H9 (cell line): ENCODE results near the gene TGM2. TPM values are rescaled to one million over a fixed set of nuclear protein-coding genes. Genes with fewer than 3 reads are reported as not detected.

Experiments used
- DNase-seq: peaks from one replicate; pipeline ENCODE4 v3.0.0-alpha.2; 2017
- H2AFZ ChIP-seq: one replicate; pipeline ENCODE4 v1.6.1; 2013; ENCODE audit warnings: mild to moderate bottlenecking, low read length, control low read depth, moderate library complexity
- H2AK5ac ChIP-seq: 2 replicates; pipeline ENCODE4 v1.6.1; 2013; ENCODE audit warnings: low read length, control low read depth, mixed read lengths; ENCODE audit not compliant: insufficient read length
- H2BK120ac ChIP-seq: one replicate; pipeline ENCODE4 v1.6.1; 2013; ENCODE audit warnings: low read depth, mild to moderate bottlenecking, low read length, control low read depth, inconsistent platforms; ENCODE audit not compliant: poor library complexity, severe bottlenecking
- H2BK12ac ChIP-seq: 2 replicates; pipeline ENCODE4 v1.6.1; 2013; ENCODE audit warnings: low read length, control low read depth, mixed read lengths, low read depth; ENCODE audit not compliant: insufficient read length
- H2BK15ac ChIP-seq: 2 replicates; pipeline ENCODE4 v1.6.1; 2013; ENCODE audit warnings: low read depth, low read length, control low read depth
- H2BK20ac ChIP-seq: one replicate; pipeline ENCODE4 v1.6.1; 2013; ENCODE audit warnings: low read depth, mild to moderate bottlenecking, low read length, control low read depth, inconsistent platforms; ENCODE audit not compliant: poor library complexity, severe bottlenecking
- H2BK5ac ChIP-seq: 2 replicates; pipeline ENCODE4 v1.6.1; 2013; ENCODE audit warnings: low read length, control low read depth, mixed read lengths; ENCODE audit not compliant: insufficient read length
- H3K14ac ChIP-seq: 2 replicates; pipeline ENCODE4 v1.6.1; 2013; ENCODE audit warnings: low read length, control low read depth; ENCODE audit not compliant: insufficient read depth
- H3K18ac ChIP-seq: 2 replicates; pipeline ENCODE4 v1.6.1; 2013; ENCODE audit warnings: low read depth, mild to moderate bottlenecking, mixed read lengths, low read length, control low read depth; ENCODE audit not compliant: insufficient read length
- H3K23ac ChIP-seq: 2 replicates; pipeline ENCODE4 v1.6.1; 2013; ENCODE audit warnings: low read length, control low read depth, mixed read lengths, low read depth; ENCODE audit not compliant: insufficient read length
- H3K23me2 ChIP-seq: 2 replicates; pipeline ENCODE4 v1.6.1; 2013; ENCODE audit warnings: low read depth, mild to moderate bottlenecking, mixed read lengths, low read length, control low read depth; ENCODE audit not compliant: insufficient read length, poor library complexity, severe bottlenecking
- H3K27ac ChIP-seq: 2 replicates; pipeline ENCODE4 v1.5.1; 2013; ENCODE audit warnings: low read length, control low read depth, mixed read lengths, low read depth; ENCODE audit not compliant: insufficient read length
- H3K27me3 ChIP-seq: 2 replicates; pipeline ENCODE4 v1.6.1; 2013; ENCODE audit warnings: low read length, control low read depth, inconsistent platforms; ENCODE audit not compliant: insufficient read depth
- H3K4ac ChIP-seq: 2 replicates; pipeline ENCODE4 v1.6.1; 2013; ENCODE audit warnings: low read depth, mild to moderate bottlenecking, control low read depth, inconsistent platforms, low read length, moderate library complexity
- H3K4me1 ChIP-seq: 2 replicates; pipeline ENCODE4 v1.6.1; 2013; ENCODE audit warnings: low read length, control low read depth, inconsistent platforms; ENCODE audit not compliant: insufficient read depth
- H3K4me2 ChIP-seq: 2 replicates; pipeline ENCODE4 v1.6.1; 2013; ENCODE audit warnings: low read length, control low read depth, mixed read lengths; ENCODE audit not compliant: insufficient read length, insufficient read depth
- H3K56ac ChIP-seq: 2 replicates; pipeline ENCODE4 v1.6.1; 2013; ENCODE audit warnings: low read depth, mild to moderate bottlenecking, mixed read lengths, low read length, control low read depth; ENCODE audit not compliant: insufficient read length
- H3K79me1 ChIP-seq: 2 replicates; pipeline ENCODE4 v1.6.1; 2013; ENCODE audit warnings: low read depth, mild to moderate bottlenecking, moderate library complexity, low read length, control low read depth, inconsistent platforms; ENCODE audit not compliant: insufficient read depth, poor library complexity, severe bottlenecking
- H3K79me2 ChIP-seq: 2 replicates; pipeline ENCODE4 v1.6.1; 2013; ENCODE audit warnings: low read length, control low read depth, inconsistent platforms; ENCODE audit not compliant: insufficient read depth
- H3K9ac ChIP-seq: 2 replicates; pipeline ENCODE4 v1.6.1; 2013; ENCODE audit warnings: low read length, control low read depth, mixed read lengths; ENCODE audit not compliant: insufficient read length; ENCODE audit errors: extremely low read depth
- H3K9me3 ChIP-seq: one replicate; pipeline ENCODE4 v1.6.1; 2013; ENCODE audit warnings: low read depth, low read length, inconsistent platforms; ENCODE audit not compliant: control insufficient read depth
- H3T11ph ChIP-seq: one replicate; pipeline ENCODE4 v1.6.1; 2013; ENCODE audit warnings: mild to moderate bottlenecking, low read length, control low read depth, inconsistent platforms
- H4K20me1 ChIP-seq: one replicate; pipeline ENCODE4 v1.6.1; 2013; ENCODE audit not compliant: control insufficient read depth, insufficient read length, insufficient read depth
- H4K5ac ChIP-seq: 2 replicates; pipeline ENCODE4 v1.6.1; 2013; ENCODE audit warnings: low read depth, mild to moderate bottlenecking, mixed read lengths, low read length, control low read depth; ENCODE audit not compliant: insufficient read length
- H4K8ac ChIP-seq: replicated peaks from 2 replicates; pipeline ENCODE4 v1.6.1; 2013; ENCODE audit warnings: low read length, control low read depth, mixed read lengths, low read depth; ENCODE audit not compliant: insufficient read length
- H4K91ac ChIP-seq: 2 replicates; pipeline ENCODE4 v1.6.1; 2013; ENCODE audit warnings: low read depth, mild to moderate bottlenecking, moderate library complexity, mixed read lengths, low read length, control low read depth; ENCODE audit not compliant: insufficient read length
- H3K27ac Mint-ChIP-seq, 3 experiments: 2 replicates in 2 of 3; 3 replicates in 1 of 3; pipeline ENCODE4 v1.8.0; 2020 to 2021; ENCODE audit warnings: mixed read lengths in 3 of 3, mild to moderate bottlenecking in 1 of 3, moderate library complexity in 1 of 3
- H3K27me3 Mint-ChIP-seq: 2 replicates; pipeline ENCODE4 v1.8.0; 2021; ENCODE audit warnings: low read depth, mild to moderate bottlenecking, moderate library complexity, mixed read lengths
- H3K36me3 Mint-ChIP-seq, 3 experiments: 2 replicates in 2 of 3; 3 replicates in 1 of 3; pipeline ENCODE4 v1.8.0; 2020 to 2021; ENCODE audit warnings: low read depth in 3 of 3, mixed read lengths in 3 of 3; ENCODE audit not compliant: insufficient read depth in 1 of 3
- H3K4me1 Mint-ChIP-seq, 2 experiments: 2 replicates each; pipeline ENCODE4 v1.8.0; 2020; ENCODE audit warnings: mixed read lengths in 2 of 2
- H3K4me3 Mint-ChIP-seq, 2 experiments: 2 replicates in 1 of 2; 3 replicates in 1 of 2; pipeline ENCODE4 v1.8.0; 2020 to 2021; ENCODE audit warnings: mild to moderate bottlenecking in 2 of 2, mixed read lengths in 2 of 2, moderate library complexity in 1 of 2
- H3K9me3 Mint-ChIP-seq, 2 experiments: 2 replicates in 1 of 2; 3 replicates in 1 of 2; pipeline ENCODE4 v1.8.0; 2020; ENCODE audit warnings: mild to moderate bottlenecking in 2 of 2, mixed read lengths in 2 of 2, moderate library complexity in 1 of 2
- CTCF ChIP-seq: fragments of 200-600 bp; sonication (generic); conservative IDR thresholded peaks from 3 replicates; pipeline ENCODE4 v1.8.0; 2021; ENCODE audit warnings: antibody characterized with exemption, mild to moderate bottlenecking
- WGBS: extraction: QIAGEN DNeasy Blood & Tissue Kit; methylation state at CpG from one replicate; pipeline ENCODE4 v1.1.7; 2013; ENCODE audit warnings: missing lambda C conversion rate, low lambda C conversion rate, mixed read lengths; ENCODE audit not compliant: insufficient read length; ENCODE audit errors: extremely low coverage; 5-methylcytosine and 5-hydroxymethylcytosine counted together
- total RNA-seq: library from RNA; stranded (reverse); gene quantifications from 2 replicates; pipeline ENCODE4 v1.2.1, GENCODE V29; 2021

The TGM2 gene
- total RNA-seq, 1 experiment from 2014 or later, result 1.1 TPM

- Histone ChIP-seq H3K79me1 (no peaks in the 10 kb centered on the region), H4K20me1 (no peaks in the 10 kb centered on the region), H3K9ac (no peak overlapping the region), H3K14ac (no peak overlapping the region; the same call in 1 of the 2 replicates), H2BK20ac (no peak overlapping the region), H2BK5ac (no peak overlapping the region), H2AFZ (no peak overlapping the region), H2BK120ac (no peak overlapping the region), H3K79me2 (no peaks in the 10 kb centered on the region), H3T11ph (no peak overlapping the region), H2AK5ac (no peak overlapping the region), H2BK15ac (no peak overlapping the region), H4K5ac (no peak overlapping the region), H4K91ac (no peak overlapping the region), H3K18ac (no peak overlapping the region), H3K27ac (no peak overlapping the region), H3K23me2 (peaks cover 4% of the 10 kb centered on the region), H3K56ac (no peak overlapping the region), H3K4ac (no peak overlapping the region), H3K23ac (no peak overlapping the region), H3K27me3 (no peaks in the 10 kb centered on the region), H3K4me1 (no peaks in the 10 kb centered on the region), H3K9me3 (no peaks in the 10 kb centered on the region), H3K4me2 (no peak overlapping the region), H4K8ac (no peak overlapping the region), H2BK12ac (no peak overlapping the region)
- peaks cover 0 to 2% of the 10 kb centered on the region in 2 experiments; a peak in 1 of 5 replicates for H3K9me3 Mint-ChIP-seq
- H3K4me3 Mint-ChIP-seq, result no peak overlapping the region
- no peak overlapping the region for H3K27ac Mint-ChIP-seq
- TF ChIP-seq CTCF, result no peak
- H3K36me3 Mint-ChIP-seq, result no peaks in the 10 kb centered on the region
- peaks cover 9% of the 10 kb centered on the region for H3K27me3 Mint-ChIP-seq
- no peak for DNase-seq
- no CpG with 5 or more reads among the region's 5 CpGs for WGBS
- H3K4me1 Mint-ChIP-seq, result peaks cover 8% of the 10 kb centered on the region in 2 experiments; a peak in 3 of 4 replicates
Measured at GRCh38 chr20:38164069-38164468, 1.0 kb downstream of the TGM2 start.
